GM19240 (cell line): ENCODE data around the gene YES1.
"Not testable (repeated sequence)": the region's sequence is repeated elsewhere in the genome, so short reads cannot be mapped to it uniquely, and the experiment has no call there.

Source experiments
- DNase-seq: peaks from one replicate; pipeline ENCODE4 v3.0.0; 2011; ENCODE audit warnings: low spot score; ENCODE audit not compliant: insufficient read length

The YES1 gene

GRCh38 chr18:824179-824578, 12.1 kb upstream of the YES1 start:
- DNase-seq: no peak

GRCh38 chr18:820591-821165, 8.6 kb upstream of the YES1 start:
- no peak for DNase-seq

GRCh38 chr18:816869-817268, 4.8 kb upstream of the YES1 start:
- DNase-seq: no peak

GRCh38 chr18:816088-816653, 4.1 kb upstream of the YES1 start:
- no peak for DNase-seq

- DNase-seq: no peak
Observed at GRCh38 chr18:815353-815752, 3.3 kb upstream of the YES1 start.

- DNase-seq: no peak
Observed at GRCh38 chr18:814300-815084, 2.5 kb upstream of the YES1 start.

- DNase-seq: no peak
Observed at GRCh38 chr18:813172-814071, 1.4 kb upstream of the YES1 start.

GRCh38 chr18:812376-813171, 532 bp upstream of the YES1 start:
- DNase-seq: no peak

GRCh38 chr18:811182-811891, 705 bp downstream of the YES1 start:
- no peak for DNase-seq

GRCh38 chr18:809985-810642, 1.9 kb downstream of the YES1 start:
- no peak for DNase-seq

GRCh38 chr18:809228-809627, 2.8 kb downstream of the YES1 start:
- not testable (repeated sequence) for DNase-seq

GRCh38 chr18:808502-808901, 3.5 kb downstream of the YES1 start:
- no peak for DNase-seq

GRCh38 chr18:808086-808485, 4.0 kb downstream of the YES1 start:
- DNase-seq: no peak

- DNase-seq: no peak
Observed at GRCh38 chr18:805755-806110, 6.3 kb downstream of the YES1 start.

- no peak for DNase-seq
Observed at GRCh38 chr18:805008-805754, 6.9 kb downstream of the YES1 start.

GRCh38 chr18:801137-801536, 10.9 kb downstream of the YES1 start:
- DNase-seq: no peak

- no peak for DNase-seq
Observed at GRCh38 chr18:799943-800342, 12.1 kb downstream of the YES1 start.

GRCh38 chr18:795383-795782, 16.7 kb downstream of the YES1 start:
- DNase-seq: not testable (repeated sequence)

- DNase-seq: no peak
Observed at GRCh38 chr18:789397-789796, 22.6 kb downstream of the YES1 start.
